GM19468 (cell line): ENCODE results near the gene MNT.
"Not testable (repeated sequence)": the region's sequence is repeated elsewhere in the genome, so short reads cannot be mapped to it uniquely, and the experiment has no call there.

Source experiments
- ATAC-seq: cut with Tn5 transposase; IDR thresholded peaks from one replicate; pipeline ENCODE4 v1.9.1; 2021; ENCODE audit warnings: mild to moderate bottlenecking, moderate library complexity, moderate number of reproducible peaks; ENCODE audit not compliant: unreplicated experiment; ENCODE audit errors: extremely low read depth

The MNT gene

GRCh38 chr17:2400877-2401425, at the start of gene MNT:
TSS of gene MNT (minus strand) at chr17:2401060. CDS start at chr17:2400712, 348 bp downstream.
- ATAC-seq: peak; percentile 12

- ATAC-seq: no peak
These were observed 49.3 kb upstream of the MNT start for GRCh38 chr17:2450016-2450650.

- ATAC-seq: no peak
These were observed 48.6 kb upstream of the MNT start for GRCh38 chr17:2449486-2449885.

GRCh38 chr17:2447479-2447878, 46.6 kb upstream of the MNT start:
- not testable (repeated sequence) for ATAC-seq

- ATAC-seq: no peak
These were observed 44.8 kb upstream of the MNT start for GRCh38 chr17:2445638-2446037.

GRCh38 chr17:2444382-2444781, 43.5 kb upstream of the MNT start:
- ATAC-seq: no peak

- ATAC-seq: no peak
These were observed 41.3 kb upstream of the MNT start for GRCh38 chr17:2442166-2442565.

GRCh38 chr17:2440930-2441329, 40.1 kb upstream of the MNT start:
- no peak for ATAC-seq

- not testable (repeated sequence) for ATAC-seq
These were observed 39.1 kb upstream of the MNT start for GRCh38 chr17:2439997-2440396.

- ATAC-seq: no peak
These were observed 38.0 kb upstream of the MNT start for GRCh38 chr17:2438823-2439222.

GRCh38 chr17:2436316-2436905, 35.6 kb upstream of the MNT start:
- no peak for ATAC-seq

- no peak for ATAC-seq
These were observed 35.0 kb upstream of the MNT start for GRCh38 chr17:2435862-2436261.

GRCh38 chr17:2435181-2435741, 34.4 kb upstream of the MNT start:
- ATAC-seq: no peak

GRCh38 chr17:2433696-2434095, 32.8 kb upstream of the MNT start:
- ATAC-seq: no peak

- ATAC-seq: no peak
These were observed 27.1 kb upstream of the MNT start for GRCh38 chr17:2427910-2428309.

GRCh38 chr17:2427215-2427614, 26.4 kb upstream of the MNT start:
- ATAC-seq: no peak

GRCh38 chr17:2423271-2423670, 22.4 kb upstream of the MNT start:
- ATAC-seq: no peak

- no peak for ATAC-seq
These were observed 20.7 kb upstream of the MNT start for GRCh38 chr17:2421315-2422147.

GRCh38 chr17:2420176-2420575, 19.3 kb upstream of the MNT start:
- ATAC-seq: no peak

- no peak for ATAC-seq
These were observed 18.6 kb upstream of the MNT start for GRCh38 chr17:2419486-2419885.

- no peak for ATAC-seq
These were observed 17.7 kb upstream of the MNT start for GRCh38 chr17:2418572-2418971.
